ENCODE measurements around the gene HINFP. TPM values are rescaled to one million over a fixed set of nuclear protein-coding genes. Genes with fewer than 3 reads are reported as not detected.
A peak's percentile ranks its signal among the peaks of the same experiment; 100 is the strongest.

HINFP gene
- total and polyA plus RNA-seq, 9 of the 15 experiments (the other 6 are each of a cell fraction or from before 2014, with no cell fraction given) = 13.8 to 34.1 (median 22.5) TPM

- TF ChIP-seq ZNF263 (CRISPR knock-in tag; IDR thresholded peaks at IDR 0.05; ENCODE audit: borderline replicate concordance) (no peak), ZNF184 (CRISPR knock-in tag; IDR thresholded peaks at IDR 0.05) (no peak), BACH1 (tag; IDR thresholded peaks at IDR 0.05) (no peak), ZC3H8 (IDR thresholded peaks at IDR 0.05) (no peak), CTCFL (IDR thresholded peaks at IDR 0.05; ENCODE audit: borderline replicate concordance, insufficient read depth, low read depth, low read length, poor library complexity, severe bottlenecking) (no peak), ZNF143 (CRISPR knock-in tag; IDR thresholded peaks at IDR 0.05) (0 out of 2 replicates have a peak, but pooled peaks have one; percentile 44), MEF2A (IDR thresholded peaks at IDR 0.05; ENCODE audit: control insufficient read depth, low read depth, low read length) (no peak), RBM14 (IDR thresholded peaks at IDR 0.05; ENCODE audit: borderline replicate concordance, insufficient read depth, low read depth, low read length) (no peak), POLR2AphosphoS2 (IDR thresholded peaks at IDR 0.05; ENCODE audit: low read length) (no peak)
- TF ChIP-seq, protein P1, sequence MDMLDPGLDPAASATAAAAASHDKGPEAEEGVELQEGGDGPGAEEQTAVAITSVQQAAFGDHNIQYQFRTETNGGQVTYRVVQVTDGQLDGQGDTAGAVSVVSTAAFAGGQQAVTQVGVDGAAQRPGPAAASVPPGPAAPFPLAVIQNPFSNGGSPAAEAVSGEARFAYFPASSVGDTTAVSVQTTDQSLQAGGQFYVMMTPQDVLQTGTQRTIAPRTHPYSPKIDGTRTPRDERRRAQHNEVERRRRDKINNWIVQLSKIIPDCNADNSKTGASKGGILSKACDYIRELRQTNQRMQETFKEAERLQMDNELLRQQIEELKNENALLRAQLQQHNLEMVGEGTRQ (CRISPR knock-in tag; IDR thresholded peaks at IDR 0.05) = no peak
Measured at GRCh38 chr11:119121811-119122124, 388 bp downstream of the HINFP start (continued).
